ENCODE data around the gene RBFA. TPM values are rescaled to one million over a fixed set of nuclear protein-coding genes. Genes with fewer than 3 reads are reported as not detected.

RBFA gene
- total and polyA plus RNA-seq, 10 of the 15 experiments (the other 5 are each of a cell fraction or from before 2014, with no cell fraction given), result 7.2 to 56.0 (median 37.7) TPM

DNA sequence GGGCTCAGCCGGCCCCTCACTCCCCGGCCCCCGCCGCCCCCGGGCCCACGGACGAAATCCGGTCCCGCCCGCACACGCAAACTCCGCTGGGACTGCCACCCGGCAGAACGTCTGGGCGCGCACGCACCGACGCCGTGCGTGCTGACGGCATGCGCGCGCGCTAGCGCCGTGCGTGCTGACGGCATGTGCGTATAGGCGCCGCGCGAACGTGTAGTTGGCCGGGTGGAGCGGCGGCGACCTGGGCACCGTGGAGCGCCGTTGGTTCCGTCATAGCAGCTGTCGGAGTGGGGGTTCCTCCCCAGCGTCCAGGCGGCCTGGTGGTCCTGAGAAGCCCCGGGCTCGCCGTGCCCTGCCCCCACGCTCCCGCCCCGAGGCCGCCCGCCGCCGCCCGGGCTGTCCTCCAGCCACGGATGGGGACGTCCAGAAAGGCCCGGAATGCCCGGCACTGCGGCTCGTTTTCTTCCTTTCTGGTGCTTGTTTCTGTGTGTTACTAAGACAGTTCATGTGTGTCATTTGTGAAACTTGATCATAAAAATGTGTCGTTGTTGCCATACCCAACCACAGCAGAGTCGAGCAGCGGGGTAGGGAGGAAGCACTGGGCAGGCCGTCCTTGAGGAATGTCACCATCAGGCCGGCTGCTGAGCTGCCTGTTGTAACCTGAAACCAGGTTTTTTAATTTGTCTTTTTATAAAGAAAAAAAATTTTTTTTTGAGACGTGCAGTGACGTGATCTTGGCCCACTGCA, 45.6 kb upstream of the RBFA start, which contains the start of gene TXNL4A (continued):
- TF ChIP-seq, protein P1, sequence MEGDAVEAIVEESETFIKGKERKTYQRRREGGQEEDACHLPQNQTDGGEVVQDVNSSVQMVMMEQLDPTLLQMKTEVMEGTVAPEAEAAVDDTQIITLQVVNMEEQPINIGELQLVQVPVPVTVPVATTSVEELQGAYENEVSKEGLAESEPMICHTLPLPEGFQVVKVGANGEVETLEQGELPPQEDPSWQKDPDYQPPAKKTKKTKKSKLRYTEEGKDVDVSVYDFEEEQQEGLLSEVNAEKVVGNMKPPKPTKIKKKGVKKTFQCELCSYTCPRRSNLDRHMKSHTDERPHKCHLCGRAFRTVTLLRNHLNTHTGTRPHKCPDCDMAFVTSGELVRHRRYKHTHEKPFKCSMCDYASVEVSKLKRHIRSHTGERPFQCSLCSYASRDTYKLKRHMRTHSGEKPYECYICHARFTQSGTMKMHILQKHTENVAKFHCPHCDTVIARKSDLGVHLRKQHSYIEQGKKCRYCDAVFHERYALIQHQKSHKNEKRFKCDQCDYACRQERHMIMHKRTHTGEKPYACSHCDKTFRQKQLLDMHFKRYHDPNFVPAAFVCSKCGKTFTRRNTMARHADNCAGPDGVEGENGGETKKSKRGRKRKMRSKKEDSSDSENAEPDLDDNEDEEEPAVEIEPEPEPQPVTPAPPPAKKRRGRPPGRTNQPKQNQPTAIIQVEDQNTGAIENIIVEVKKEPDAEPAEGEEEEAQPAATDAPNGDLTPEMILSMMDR (IDR thresholded peaks at IDR 0.05 in 2 of 3, conservative IDR thresholded peaks at IDR 0.05 in 1 of 3; ENCODE audit: control insufficient read depth in 2 of 3, extremely low read depth in 1 of 3, insufficient read depth in 1 of 3, low read depth in 3 of 3, low read length in 3 of 3), result no peak
- TF ChIP-seq, protein P2, sequence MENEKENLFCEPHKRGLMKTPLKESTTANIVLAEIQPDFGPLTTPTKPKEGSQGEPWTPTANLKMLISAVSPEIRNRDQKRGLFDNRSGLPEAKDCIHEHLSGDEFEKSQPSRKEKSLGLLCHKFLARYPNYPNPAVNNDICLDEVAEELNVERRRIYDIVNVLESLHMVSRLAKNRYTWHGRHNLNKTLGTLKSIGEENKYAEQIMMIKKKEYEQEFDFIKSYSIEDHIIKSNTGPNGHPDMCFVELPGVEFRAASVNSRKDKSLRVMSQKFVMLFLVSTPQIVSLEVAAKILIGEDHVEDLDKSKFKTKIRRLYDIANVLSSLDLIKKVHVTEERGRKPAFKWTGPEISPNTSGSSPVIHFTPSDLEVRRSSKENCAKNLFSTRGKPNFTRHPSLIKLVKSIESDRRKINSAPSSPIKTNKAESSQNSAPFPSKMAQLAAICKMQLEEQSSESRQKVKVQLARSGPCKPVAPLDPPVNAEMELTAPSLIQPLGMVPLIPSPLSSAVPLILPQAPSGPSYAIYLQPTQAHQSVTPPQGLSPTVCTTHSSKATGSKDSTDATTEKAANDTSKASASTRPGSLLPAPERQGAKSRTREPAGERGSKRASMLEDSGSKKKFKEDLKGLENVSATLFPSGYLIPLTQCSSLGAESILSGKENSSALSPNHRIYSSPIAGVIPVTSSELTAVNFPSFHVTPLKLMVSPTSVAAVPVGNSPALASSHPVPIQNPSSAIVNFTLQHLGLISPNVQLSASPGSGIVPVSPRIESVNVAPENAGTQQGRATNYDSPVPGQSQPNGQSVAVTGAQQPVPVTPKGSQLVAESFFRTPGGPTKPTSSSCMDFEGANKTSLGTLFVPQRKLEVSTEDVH (IDR thresholded peaks at IDR 0.05; ENCODE audit: low read depth, partially characterized antibody), result no peak
- TF ChIP-seq FOXM1 (IDR thresholded peaks at IDR 0.05; ENCODE audit: low read depth, low read length), result no peak
- TF ChIP-seq ZSCAN29 (IDR thresholded peaks at IDR 0.05), result no peak
- TF ChIP-seq ZNF217 (IDR thresholded peaks at IDR 0.05), result no peak
- TF ChIP-seq TAF1 (IDR thresholded peaks at IDR 0.05; ENCODE audit: borderline replicate concordance, low read depth, low read length), result peak; percentile 65; the same call in 1 of the 2 replicates
- TF ChIP-seq, protein P3, sequence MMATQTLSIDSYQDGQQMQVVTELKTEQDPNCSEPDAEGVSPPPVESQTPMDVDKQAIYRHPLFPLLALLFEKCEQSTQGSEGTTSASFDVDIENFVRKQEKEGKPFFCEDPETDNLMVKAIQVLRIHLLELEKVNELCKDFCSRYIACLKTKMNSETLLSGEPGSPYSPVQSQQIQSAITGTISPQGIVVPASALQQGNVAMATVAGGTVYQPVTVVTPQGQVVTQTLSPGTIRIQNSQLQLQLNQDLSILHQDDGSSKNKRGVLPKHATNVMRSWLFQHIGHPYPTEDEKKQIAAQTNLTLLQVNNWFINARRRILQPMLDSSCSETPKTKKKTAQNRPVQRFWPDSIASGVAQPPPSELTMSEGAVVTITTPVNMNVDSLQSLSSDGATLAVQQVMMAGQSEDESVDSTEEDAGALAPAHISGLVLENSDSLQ (IDR thresholded peaks at IDR 0.05), result no peak
- no peak for TF ChIP-seq BRCA1 (IDR thresholded peaks at IDR 0.05; ENCODE audit: low read depth, low read length)
- TF ChIP-seq NRF1 (conservative IDR thresholded peaks at IDR 0.05; ENCODE audit: low read depth, low read length), result peak; percentile 39; the same call in 1 of the 2 replicates
- no peak for TF ChIP-seq CHD4 (IDR thresholded peaks at IDR 0.05)
- TF ChIP-seq NBN (IDR thresholded peaks at IDR 0.05), result no peak
- TF ChIP-seq, protein P4, sequence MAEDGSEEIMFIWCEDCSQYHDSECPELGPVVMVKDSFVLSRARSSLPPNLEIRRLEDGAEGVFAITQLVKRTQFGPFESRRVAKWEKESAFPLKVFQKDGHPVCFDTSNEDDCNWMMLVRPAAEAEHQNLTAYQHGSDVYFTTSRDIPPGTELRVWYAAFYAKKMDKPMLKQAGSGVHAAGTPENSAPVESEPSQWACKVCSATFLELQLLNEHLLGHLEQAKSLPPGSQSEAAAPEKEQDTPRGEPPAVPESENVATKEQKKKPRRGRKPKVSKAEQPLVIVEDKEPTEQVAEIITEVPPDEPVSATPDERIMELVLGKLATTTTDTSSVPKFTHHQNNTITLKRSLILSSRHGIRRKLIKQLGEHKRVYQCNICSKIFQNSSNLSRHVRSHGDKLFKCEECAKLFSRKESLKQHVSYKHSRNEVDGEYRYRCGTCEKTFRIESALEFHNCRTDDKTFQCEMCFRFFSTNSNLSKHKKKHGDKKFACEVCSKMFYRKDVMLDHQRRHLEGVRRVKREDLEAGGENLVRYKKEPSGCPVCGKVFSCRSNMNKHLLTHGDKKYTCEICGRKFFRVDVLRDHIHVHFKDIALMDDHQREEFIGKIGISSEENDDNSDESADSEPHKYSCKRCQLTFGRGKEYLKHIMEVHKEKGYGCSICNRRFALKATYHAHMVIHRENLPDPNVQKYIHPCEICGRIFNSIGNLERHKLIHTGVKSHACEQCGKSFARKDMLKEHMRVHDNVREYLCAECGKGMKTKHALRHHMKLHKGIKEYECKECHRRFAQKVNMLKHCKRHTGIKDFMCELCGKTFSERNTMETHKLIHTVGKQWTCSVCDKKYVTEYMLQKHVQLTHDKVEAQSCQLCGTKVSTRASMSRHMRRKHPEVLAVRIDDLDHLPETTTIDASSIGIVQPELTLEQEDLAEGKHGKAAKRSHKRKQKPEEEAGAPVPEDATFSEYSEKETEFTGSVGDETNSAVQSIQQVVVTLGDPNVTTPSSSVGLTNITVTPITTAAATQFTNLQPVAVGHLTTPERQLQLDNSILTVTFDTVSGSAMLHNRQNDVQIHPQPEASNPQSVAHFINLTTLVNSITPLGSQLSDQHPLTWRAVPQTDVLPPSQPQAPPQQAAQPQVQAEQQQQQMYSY (CRISPR knock-in tag; IDR thresholded peaks at IDR 0.05), result no peak
- no peak for TF ChIP-seq SP1 (IDR thresholded peaks at IDR 0.05; ENCODE audit: low read depth, low read length)
- no peak for TF ChIP-seq ZZZ3 (IDR thresholded peaks at IDR 0.05; ENCODE audit: control insufficient read depth, insufficient read length, low read depth)
- no peak for TF ChIP-seq ZNF384 (IDR thresholded peaks at IDR 0.05; ENCODE audit: borderline replicate concordance, low read depth, low read length)
- TF ChIP-seq NFYB (IDR thresholded peaks at IDR 0.05; ENCODE audit: insufficient read depth, low read depth, low read length), result no peak
- TF ChIP-seq POU2F2 (IDR thresholded peaks at IDR 0.05; ENCODE audit: borderline replicate concordance, low read depth, low read length), result peak; percentile 55; the same call in 2 of the 3 replicates
- TF ChIP-seq MEF2A (IDR thresholded peaks at IDR 0.05; ENCODE audit: insufficient read depth, low read depth, low read length), result no peak
- TF ChIP-seq, protein P5, sequence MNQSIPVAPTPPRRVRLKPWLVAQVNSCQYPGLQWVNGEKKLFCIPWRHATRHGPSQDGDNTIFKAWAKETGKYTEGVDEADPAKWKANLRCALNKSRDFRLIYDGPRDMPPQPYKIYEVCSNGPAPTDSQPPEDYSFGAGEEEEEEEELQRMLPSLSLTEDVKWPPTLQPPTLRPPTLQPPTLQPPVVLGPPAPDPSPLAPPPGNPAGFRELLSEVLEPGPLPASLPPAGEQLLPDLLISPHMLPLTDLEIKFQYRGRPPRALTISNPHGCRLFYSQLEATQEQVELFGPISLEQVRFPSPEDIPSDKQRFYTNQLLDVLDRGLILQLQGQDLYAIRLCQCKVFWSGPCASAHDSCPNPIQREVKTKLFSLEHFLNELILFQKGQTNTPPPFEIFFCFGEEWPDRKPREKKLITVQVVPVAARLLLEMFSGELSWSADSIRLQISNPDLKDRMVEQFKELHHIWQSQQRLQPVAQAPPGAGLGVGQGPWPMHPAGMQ (IDR thresholded peaks at IDR 0.05; ENCODE audit: borderline replicate concordance), result no peak

Measured in GM12878 (cell line).